ENCODE results near the gene ZNF837.

DNA sequence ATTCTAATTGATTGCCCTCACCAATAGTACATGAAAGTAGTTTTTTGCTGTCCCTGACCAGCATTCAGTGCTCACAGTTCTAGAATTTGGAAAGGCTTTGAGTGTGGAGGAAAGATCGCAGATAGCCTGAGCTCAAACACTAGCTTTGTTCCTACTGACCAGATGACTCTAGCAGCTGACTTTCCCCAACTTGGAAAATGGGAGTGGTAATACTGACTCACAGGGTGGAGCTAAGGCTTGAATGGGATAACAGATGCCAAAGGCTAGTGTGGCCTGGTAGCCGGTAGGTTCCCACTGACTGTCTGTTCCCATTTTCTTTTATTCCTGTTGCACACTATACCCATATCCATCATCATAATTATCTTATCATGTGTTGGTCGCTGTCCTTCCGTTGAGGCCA is 50.4 kb downstream of the ZNF837 start:
- TF ChIP-seq ZNF8 (CRISPR knock-in tag; IDR thresholded peaks at IDR 0.05): no peak
- TF ChIP-seq ZFP3 (CRISPR knock-in tag; IDR thresholded peaks at IDR 0.05): no peak
- TF ChIP-seq CSDC2 (CRISPR knock-in tag; IDR thresholded peaks at IDR 0.05): no peak
- no peak for TF ChIP-seq RARB (CRISPR knock-in tag; IDR thresholded peaks at IDR 0.05)
- no peak for TF ChIP-seq PATZ1 (CRISPR knock-in tag; IDR thresholded peaks at IDR 0.05; ENCODE audit: borderline replicate concordance)
- TF ChIP-seq ARNTL (CRISPR knock-in tag; IDR thresholded peaks at IDR 0.05; ENCODE audit: borderline replicate concordance, low read depth): no peak
- TF ChIP-seq TOX (CRISPR knock-in tag; IDR thresholded peaks at IDR 0.05; ENCODE audit: borderline replicate concordance): no peak
- TF ChIP-seq ZFP30 (CRISPR knock-in tag; IDR thresholded peaks at IDR 0.05): no peak
- TF ChIP-seq CSRNP3 (CRISPR knock-in tag; IDR thresholded peaks at IDR 0.05): no peak
- TF ChIP-seq, protein P1, sequence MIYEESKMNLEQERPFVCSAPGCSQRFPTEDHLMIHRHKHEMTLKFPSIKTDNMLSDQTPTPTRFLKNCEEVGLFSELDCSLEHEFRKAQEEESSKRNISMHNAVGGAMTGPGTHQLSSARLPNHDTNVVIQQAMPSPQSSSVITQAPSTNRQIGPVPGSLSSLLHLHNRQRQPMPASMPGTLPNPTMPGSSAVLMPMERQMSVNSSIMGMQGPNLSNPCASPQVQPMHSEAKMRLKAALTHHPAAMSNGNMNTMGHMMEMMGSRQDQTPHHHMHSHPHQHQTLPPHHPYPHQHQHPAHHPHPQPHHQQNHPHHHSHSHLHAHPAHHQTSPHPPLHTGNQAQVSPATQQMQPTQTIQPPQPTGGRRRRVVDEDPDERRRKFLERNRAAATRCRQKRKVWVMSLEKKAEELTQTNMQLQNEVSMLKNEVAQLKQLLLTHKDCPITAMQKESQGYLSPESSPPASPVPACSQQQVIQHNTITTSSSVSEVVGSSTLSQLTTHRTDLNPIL (CRISPR knock-in tag; IDR thresholded peaks at IDR 0.05; ENCODE audit: low read depth): no peak
- TF ChIP-seq PPARA (CRISPR knock-in tag; IDR thresholded peaks at IDR 0.05; ENCODE audit: borderline replicate concordance): no peak
- TF ChIP-seq ESRRG (CRISPR knock-in tag; IDR thresholded peaks at IDR 0.05): no peak
- TF ChIP-seq ZC3H10 (CRISPR knock-in tag; IDR thresholded peaks at IDR 0.05): no peak
